ENCODE measurements around the gene DRC1.

GRCh38 chr2:26356771-26357170, 44.9 kb upstream of the DRC1 start:
- TF ChIP-seq EZH2 (IDR thresholded peaks at IDR 0.05) = no peak
- no peak for TF ChIP-seq POLR2AphosphoS5 (IDR thresholded peaks at IDR 0.05; ENCODE audit: borderline replicate concordance, low read depth, low read length)
- TF ChIP-seq FOXP2 (optimal IDR thresholded peaks at IDR 0.05; ENCODE audit: control extremely low read depth, extremely low read length, insufficient read depth) = no peak

All from SK-N-MC (cell line).